ENCODE measurements around the gene KRTAP5-4. TPM values are rescaled to one million over a fixed set of nuclear protein-coding genes. Genes with fewer than 3 reads are reported as not detected.

Gene KRTAP5-4
- total RNA-seq, 1 experiment from 2014 or later: not detected

GRCh38 chr11:1637628-1638027 lies 15.7 kb upstream of the KRTAP5-4 start:
- H3K4me1 ChIP-seq (ENCODE audit: insufficient read depth, low read length, poor library complexity, severe bottlenecking): no peaks in the 10 kb centered on the region
- ChIA-PET CTCF (no interaction called here), POLR2A (ENCODE audit: low non-redundant PET) (no interaction called here)
- H3K27me3 ChIP-seq (replicated peaks; ENCODE audit: insufficient read depth, low read depth, low read length, poor library complexity): peaks cover 4% of the 10 kb centered on the region
- intact Hi-C loops (cut with micrococcal nuclease; ENCODE audit: unreplicated experiment): no loop called here
- no peak for DNase-seq (ENCODE audit: low spot score)
- H3K9me3 ChIP-seq (ENCODE audit: low read depth, low read length, poor library complexity, severe bottlenecking): no peaks in the 10 kb centered on the region
- no peak overlapping the region for H3K27ac ChIP-seq (ENCODE audit: low read depth, low read length, poor library complexity, severe bottlenecking)
- BruUV-seq (replicated peaks): no TSS peak
- no peaks in the 10 kb centered on the region for H3K36me3 ChIP-seq (ENCODE audit: insufficient read depth, low read length, poor library complexity, severe bottlenecking)
- no peak overlapping the region for H3K4me3 ChIP-seq (ENCODE audit: low read depth, low read length, poor library complexity, severe bottlenecking)
- no peak for TF ChIP-seq CTCF (conservative IDR thresholded peaks at IDR 0.05; ENCODE audit: low read depth, low read length)
- TF ChIP-seq EZH2 (IDR thresholded peaks at IDR 0.05; ENCODE audit: borderline replicate concordance, low read depth, low read length, poor library complexity, severe bottlenecking): no peak

- DNase-seq (ENCODE audit: low spot score): no peak
- no peak overlapping the region for H3K4me3 ChIP-seq (ENCODE audit: low read depth, low read length, poor library complexity, severe bottlenecking)
- CTCF ChIA-PET: no interaction called here
Measured at GRCh38 chr11:1636291-1636950, 14.5 kb upstream of the KRTAP5-4 start.

GRCh38 chr11:1633864-1634263 lies 11.9 kb upstream of the KRTAP5-4 start:
- Histone ChIP-seq H3K27ac (ENCODE audit: low read depth, low read length, poor library complexity, severe bottlenecking) (no peak overlapping the region), H3K36me3 (ENCODE audit: insufficient read depth, low read length, poor library complexity, severe bottlenecking) (no peaks in the 10 kb centered on the region), H3K9me3 (ENCODE audit: low read depth, low read length, poor library complexity, severe bottlenecking) (no peaks in the 10 kb centered on the region), H3K4me1 (ENCODE audit: insufficient read depth, low read length, poor library complexity, severe bottlenecking) (no peaks in the 10 kb centered on the region), H3K27me3 (replicated peaks; ENCODE audit: insufficient read depth, low read depth, low read length, poor library complexity) (peaks cover 4% of the 10 kb centered on the region), H3K4me3 (ENCODE audit: low read depth, low read length, poor library complexity, severe bottlenecking) (no peak overlapping the region)
- CTCF ChIA-PET: no interaction called here
- no TSS peak for BruUV-seq (replicated peaks)
- intact Hi-C loops (cut with micrococcal nuclease; ENCODE audit: unreplicated experiment): no loop called here
- TF ChIP-seq EZH2 (IDR thresholded peaks at IDR 0.05; ENCODE audit: borderline replicate concordance, low read depth, low read length, poor library complexity, severe bottlenecking) (no peak), CTCF (conservative IDR thresholded peaks at IDR 0.05; ENCODE audit: low read depth, low read length) (no peak)
- DNase-seq (ENCODE audit: low spot score): no peak
- POLR2A ChIA-PET (ENCODE audit: low non-redundant PET): no interaction called here

More at GRCh38 chr11:1636291-1636950, 14.5 kb upstream of the KRTAP5-4 start:
- no peaks in the 10 kb centered on the region for H3K9me3 ChIP-seq (ENCODE audit: low read depth, low read length, poor library complexity, severe bottlenecking)
- H3K4me1 ChIP-seq (ENCODE audit: insufficient read depth, low read length, poor library complexity, severe bottlenecking): no peaks in the 10 kb centered on the region
- H3K36me3 ChIP-seq (ENCODE audit: insufficient read depth, low read length, poor library complexity, severe bottlenecking): no peaks in the 10 kb centered on the region
- TF ChIP-seq EZH2 (IDR thresholded peaks at IDR 0.05; ENCODE audit: borderline replicate concordance, low read depth, low read length, poor library complexity, severe bottlenecking) (no peak), CTCF (conservative IDR thresholded peaks at IDR 0.05; ENCODE audit: low read depth, low read length) (no peak)
- H3K27ac ChIP-seq (ENCODE audit: low read depth, low read length, poor library complexity, severe bottlenecking): no peak overlapping the region
- intact Hi-C loops (cut with micrococcal nuclease; ENCODE audit: unreplicated experiment): no loop called here
- peaks cover 4% of the 10 kb centered on the region for H3K27me3 ChIP-seq (replicated peaks; ENCODE audit: insufficient read depth, low read depth, low read length, poor library complexity)
- POLR2A ChIA-PET (ENCODE audit: low non-redundant PET): no interaction called here
- BruUV-seq (replicated peaks): no TSS peak

Measured in A673 (cell line).